Activated CD4-positive, CD25-positive, alpha-beta regulatory T cell treated with anti-CD3 and anti-CD28 coated beads, Interleukin-2, amount 50 U/mL, for 72 hours (primary cell): Measurements from ENCODE around the gene ZCCHC7.
"Not testable (repeated sequence)": the region's sequence is repeated elsewhere in the genome, so short reads cannot be mapped to it uniquely, and the experiment has no call there.

Source experiments
- DNase-seq: peaks from one replicate; pipeline ENCODE4 v3.0.0; 2021

ZCCHC7 gene

DNA sequence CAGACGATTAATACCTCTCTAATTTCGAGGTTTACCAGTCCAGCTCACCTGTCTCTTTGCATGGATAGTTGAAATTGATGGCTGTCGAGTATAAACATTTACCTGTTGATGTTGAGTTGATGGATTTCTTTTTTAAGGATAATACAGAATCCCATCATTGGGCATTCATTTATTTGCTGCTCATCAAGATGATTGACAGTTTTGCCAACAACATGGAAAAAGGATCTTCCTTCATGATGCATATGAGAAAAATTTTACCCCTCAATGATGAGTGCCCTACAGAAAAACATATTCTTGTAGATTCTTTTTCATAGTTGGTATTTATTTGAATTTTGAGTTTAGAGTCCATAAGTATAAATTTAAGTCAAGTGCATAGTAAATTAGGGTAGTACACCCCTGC, 59.2 kb downstream of the ZCCHC7 start:
- no peak for DNase-seq

- no peak for DNase-seq
These were observed 59.8 kb downstream of the ZCCHC7 start for GRCh38 chr9:37180138-37180537.

DNA sequence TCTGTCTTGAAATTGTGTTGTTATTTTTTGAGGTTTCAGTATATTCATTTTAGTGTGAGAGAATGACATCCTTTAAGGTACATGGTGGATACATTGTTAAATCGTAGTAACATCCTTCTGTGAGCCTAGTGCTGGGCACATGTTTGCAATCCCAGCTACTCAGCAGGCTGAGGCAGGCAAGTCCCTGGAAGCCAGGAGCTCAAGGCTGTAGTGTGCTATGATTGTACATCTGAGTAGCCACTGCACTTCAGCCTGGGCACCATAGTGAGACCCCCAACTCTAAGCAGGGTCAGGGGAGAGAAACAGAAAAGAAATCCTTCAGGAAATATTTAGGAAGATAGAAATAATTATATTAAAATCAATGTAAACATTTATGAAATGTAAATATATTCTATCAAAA, 62.3 kb downstream of the ZCCHC7 start:
- DNase-seq, result no peak

- no peak for DNase-seq
These were observed 64.8 kb downstream of the ZCCHC7 start for GRCh38 chr9:37184905-37185867.

GRCh38 chr9:37187292-37187691, 66.9 kb downstream of the ZCCHC7 start:
- no peak for DNase-seq

DNA sequence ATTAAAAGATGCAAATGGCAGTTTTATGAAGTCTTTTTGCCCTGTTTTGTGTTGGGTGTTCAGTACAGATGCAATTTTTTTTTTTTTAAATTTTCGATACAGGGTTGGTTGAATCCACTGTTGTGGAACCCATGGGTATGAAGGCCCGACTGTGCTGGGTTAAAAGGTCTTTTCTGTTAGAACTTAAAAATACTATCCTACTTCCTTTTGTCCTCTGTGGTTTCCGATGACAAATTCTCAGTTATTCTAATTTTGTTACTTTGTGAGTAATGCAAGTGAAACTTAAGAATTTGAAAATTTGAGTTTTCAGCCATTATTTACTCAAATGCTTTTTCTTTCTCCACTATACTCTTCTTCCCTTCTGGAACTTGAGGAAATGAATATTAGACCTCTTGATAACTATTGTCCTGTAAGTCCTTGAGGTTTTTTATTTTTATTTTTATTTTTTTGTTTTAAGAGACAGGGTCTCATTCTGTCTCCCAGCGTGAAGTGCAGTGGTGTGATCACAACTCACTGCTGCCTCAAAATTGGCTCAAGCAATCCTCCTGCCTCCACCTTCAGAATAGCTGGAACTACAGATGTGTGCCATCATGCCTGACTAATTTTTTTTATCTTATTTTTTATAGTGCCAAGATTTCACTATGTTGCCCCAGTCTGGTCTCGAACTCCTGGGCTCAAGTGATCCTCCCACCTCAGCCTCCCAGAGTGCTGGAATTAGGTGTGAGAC, 67.5 kb downstream of the ZCCHC7 start:
- DNase-seq, result no peak

DNA sequence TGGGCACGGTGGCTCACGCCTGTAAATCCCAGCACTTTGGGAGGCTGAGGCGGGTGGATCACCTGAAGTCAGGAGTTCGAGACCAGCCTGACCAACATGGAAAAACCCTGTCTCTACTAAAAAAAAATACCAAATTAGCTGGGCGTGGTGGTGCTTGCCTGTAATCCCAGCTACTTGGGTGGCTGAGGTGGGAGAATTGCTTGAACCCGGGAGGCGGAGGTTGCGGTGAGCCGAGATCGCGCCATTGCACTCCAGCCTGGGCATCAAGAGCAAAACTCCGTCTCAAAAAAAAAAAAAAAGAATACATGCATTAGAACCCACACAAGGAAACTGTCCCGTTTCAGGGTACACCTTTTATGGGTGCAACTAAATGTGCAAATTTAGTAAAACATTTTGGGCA, 70.4 kb downstream of the ZCCHC7 start:
- not testable (repeated sequence) for DNase-seq

- DNase-seq, result no peak
These were observed 71.2 kb downstream of the ZCCHC7 start for GRCh38 chr9:37191403-37192089.

- no peak for DNase-seq
These were observed 72.4 kb downstream of the ZCCHC7 start for GRCh38 chr9:37192803-37193202.

DNA sequence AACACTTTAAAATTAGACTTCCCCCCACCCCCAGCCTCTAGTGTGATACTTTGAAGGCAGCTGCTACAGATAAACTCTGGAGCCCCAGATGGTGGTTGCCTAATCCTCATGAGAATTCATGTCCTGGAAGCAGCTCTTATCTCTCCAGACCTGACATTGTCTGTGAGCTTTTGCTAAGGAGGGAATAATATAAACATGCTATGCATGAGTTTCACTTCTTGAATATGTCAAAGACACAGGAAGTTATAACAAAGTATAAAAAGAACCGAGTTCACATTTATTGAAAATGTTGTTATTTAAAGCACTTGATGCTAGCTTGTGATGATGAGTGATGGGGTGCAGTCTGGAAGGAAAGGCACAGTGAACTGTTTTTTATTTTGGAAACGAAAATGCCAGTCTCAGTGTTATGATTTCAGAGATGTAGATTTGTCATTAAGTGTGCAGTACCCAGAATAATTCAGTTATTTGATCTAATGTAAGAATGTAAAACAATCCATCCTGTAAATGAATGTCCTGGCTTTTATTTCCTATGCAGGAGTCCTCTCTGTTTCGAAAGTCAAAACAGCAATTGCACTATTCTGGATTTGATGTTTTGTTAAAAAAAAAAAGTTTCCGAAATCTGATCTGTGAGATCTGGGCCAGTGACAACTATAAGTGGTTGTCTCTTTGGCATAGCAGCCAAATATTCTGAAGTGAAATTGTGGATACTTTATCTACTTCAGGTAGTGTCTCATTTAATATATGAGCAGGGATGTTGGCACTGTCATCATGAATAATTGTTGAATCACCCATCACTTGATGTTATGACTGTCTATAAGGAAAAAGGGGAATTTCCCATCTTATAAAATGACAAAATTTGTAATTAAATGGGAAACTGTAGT, 77.0 kb downstream of the ZCCHC7 start:
- no peak for DNase-seq

DNA sequence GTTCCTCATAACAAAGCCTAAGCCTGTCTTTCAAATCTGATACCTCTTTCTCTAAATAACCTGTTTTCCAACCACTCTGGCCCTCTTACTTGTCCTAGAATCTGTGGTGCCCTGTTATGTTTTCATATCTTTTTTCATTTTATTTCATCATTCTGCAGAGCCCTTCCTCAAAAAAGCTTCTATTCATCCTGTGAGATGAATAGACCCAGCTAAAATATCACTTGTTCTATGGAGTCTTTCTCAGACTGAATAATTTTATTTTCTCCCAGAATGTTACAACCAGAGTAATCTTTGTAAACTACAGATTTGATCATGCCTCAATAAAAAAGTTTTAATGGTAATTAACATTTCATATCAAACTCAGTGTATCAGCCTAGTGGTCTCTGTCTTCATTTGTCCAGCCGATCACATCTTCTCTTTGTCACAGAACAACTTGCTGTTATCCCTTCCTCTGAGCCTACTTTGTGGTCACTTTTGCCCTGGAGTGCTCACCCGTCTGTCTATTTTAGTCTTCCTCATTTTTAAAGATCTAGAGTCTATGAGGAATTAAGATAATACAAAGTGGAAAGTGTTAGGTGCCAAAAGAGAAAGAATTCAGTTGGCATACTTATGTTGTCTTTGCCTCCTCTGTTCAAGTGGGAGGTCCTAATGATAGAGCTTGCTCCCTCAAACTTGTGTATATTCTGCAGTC, 77.8 kb downstream of the ZCCHC7 start:
- no peak for DNase-seq

DNA sequence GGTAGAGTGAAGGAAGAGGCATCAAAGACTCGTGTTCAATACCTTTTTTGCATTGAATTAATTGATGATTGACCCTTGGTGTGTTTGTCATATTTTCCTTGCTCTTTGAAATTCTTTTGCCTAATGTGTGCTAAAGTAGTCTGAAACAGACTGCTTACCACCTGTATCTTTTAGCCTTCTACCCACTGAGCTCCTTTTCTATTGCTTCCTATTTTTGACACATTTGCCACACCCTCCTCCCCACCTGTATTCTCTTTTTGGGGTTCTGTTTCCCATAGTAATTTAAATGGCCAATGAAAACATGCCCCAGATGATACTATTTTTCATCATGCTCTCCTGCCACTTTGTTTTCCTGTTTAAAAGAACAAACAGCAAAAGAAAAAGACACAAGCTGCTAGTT, 78.5 kb downstream of the ZCCHC7 start:
- DNase-seq, result no peak

DNA sequence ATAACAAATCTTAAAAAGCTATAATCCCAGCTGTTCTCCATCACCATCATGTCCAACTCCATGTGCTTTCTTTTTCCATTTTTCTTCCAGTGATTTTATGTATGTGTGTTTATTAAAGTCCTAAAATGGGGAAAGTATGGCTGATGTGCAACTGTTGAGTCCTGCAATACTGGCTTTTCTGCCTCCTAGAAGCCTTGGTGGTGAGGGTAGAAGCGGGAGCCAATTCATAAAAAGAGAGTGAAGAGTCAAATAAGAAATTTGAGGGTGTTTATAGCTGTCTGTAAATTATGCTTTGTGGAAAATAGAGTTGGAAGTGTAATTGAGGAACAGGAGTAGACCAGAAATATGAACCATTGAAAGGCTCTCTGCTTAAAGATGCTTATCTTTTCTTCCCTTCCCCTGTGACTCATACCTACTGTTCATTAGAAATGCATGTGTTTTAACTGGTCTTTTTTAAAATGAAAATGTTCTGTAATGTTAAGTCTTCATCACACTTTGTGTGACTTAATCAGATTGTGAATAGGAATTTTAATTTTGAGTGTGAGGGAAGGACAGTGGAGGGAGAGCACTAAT, 80.1 kb downstream of the ZCCHC7 start:
- no peak for DNase-seq

- no peak for DNase-seq
These were observed 81.2 kb downstream of the ZCCHC7 start for GRCh38 chr9:37201581-37201980.

DNA sequence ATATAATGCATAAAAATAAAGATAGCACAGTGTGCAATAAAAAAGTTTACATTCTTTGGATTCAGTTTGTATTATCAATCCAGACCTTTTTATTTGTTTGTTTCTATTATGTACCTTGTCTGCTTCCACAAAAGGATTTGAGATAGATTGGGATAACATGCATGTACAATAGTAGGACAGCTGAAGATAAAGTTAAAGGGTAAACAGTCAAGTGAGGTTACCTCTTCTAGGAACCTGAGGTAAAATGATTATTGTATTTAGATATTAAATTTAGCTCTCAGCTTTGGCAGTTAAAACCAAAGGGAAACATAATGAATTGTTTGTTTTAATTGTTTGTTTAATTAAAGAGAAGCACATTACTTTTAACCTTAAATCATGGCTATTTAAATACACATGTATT, 81.7 kb downstream of the ZCCHC7 start:
- DNase-seq, result no peak

GRCh38 chr9:37203456-37203855, 83.1 kb downstream of the ZCCHC7 start:
- not testable (repeated sequence) for DNase-seq

DNA sequence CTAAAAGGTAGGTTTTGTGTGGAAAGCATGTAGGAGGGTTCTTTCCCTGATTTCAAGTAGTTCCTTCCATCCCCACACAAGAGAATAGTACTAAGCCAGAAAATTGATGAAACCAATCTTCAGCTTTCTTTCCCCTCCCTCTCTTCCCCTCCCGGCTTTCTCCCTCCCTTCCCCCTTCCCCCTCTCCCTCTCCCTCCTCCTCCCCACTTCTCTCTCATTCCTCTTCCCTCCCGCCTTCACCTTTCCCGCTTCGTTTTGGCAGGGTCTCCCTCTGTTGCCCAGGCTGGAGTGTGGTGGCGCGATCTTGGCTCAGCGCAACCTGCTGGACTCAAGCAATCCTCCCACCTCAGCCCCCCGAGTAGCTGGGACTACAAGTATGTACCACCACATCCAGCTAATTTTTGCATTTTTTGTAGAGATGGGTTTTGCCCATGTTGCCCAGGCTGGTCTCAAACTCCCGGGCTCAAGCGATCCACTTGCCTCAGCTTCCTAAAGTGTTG, 85.8 kb downstream of the ZCCHC7 start:
- no peak for DNase-seq

- no peak for DNase-seq
These were observed 89.3 kb downstream of the ZCCHC7 start for GRCh38 chr9:37209431-37210386.

GRCh38 chr9:37210737-37211523, 90.6 kb downstream of the ZCCHC7 start:
- no peak for DNase-seq
